Myocyte (in vitro differentiated cells): ENCODE results near the gene DUOXA2. TPM values are rescaled to one million over a fixed set of nuclear protein-coding genes. Genes with fewer than 3 reads are reported as not detected.
A peak's percentile ranks its signal among the peaks of the same experiment; 100 is the strongest.

Experiments used
- DNase-seq: peaks from one replicate; pipeline ENCODE4 v3.0.0-alpha.2; 2012; ENCODE audit warnings: low read depth
- total RNA-seq: library from RNA; depleted of rRNA; stranded (reverse); fragments of >200 nt; gene quantifications from 2 replicates; pipeline ENCODE4 v1.2.3, GENCODE V29; 2014

Gene DUOXA2
- total RNA-seq, 1 donor from 2014 or later = not detected

- peak; percentile 13 for DNase-seq
Measured at GRCh38 chr15:45116482-45117307, 2.6 kb downstream of the DUOXA2 start.

GRCh38 chr15:45117308-45118130, 3.4 kb downstream of the DUOXA2 start:
- no peak for DNase-seq

- DNase-seq = peak; percentile 93
Measured at GRCh38 chr15:45118131-45118588, 4.0 kb downstream of the DUOXA2 start.

GRCh38 chr15:45118996-45119395, 4.9 kb downstream of the DUOXA2 start:
- no peak for DNase-seq

- DNase-seq = no peak
Measured at GRCh38 chr15:45120081-45120972, 6.2 kb downstream of the DUOXA2 start.

DNA sequence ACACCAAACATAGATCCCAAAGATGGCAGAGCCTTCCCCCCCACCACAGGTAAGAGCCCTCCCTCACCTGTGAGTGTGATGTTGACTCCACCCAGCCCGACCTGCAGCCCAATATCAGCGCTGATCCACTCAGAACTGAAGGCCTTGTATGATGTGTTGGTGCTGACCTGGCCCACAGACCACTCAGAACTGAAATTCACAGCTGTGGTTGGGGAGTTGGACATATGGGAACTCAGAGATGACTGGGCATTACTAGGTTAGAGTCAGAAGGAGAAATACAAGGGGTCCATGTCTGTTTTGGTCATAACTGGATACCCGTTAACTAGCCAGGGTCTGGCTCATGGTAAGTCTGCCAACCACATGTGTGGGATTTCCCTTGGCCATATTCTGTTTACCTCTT, 6.9 kb downstream of the DUOXA2 start:
- DNase-seq = no peak

DNA sequence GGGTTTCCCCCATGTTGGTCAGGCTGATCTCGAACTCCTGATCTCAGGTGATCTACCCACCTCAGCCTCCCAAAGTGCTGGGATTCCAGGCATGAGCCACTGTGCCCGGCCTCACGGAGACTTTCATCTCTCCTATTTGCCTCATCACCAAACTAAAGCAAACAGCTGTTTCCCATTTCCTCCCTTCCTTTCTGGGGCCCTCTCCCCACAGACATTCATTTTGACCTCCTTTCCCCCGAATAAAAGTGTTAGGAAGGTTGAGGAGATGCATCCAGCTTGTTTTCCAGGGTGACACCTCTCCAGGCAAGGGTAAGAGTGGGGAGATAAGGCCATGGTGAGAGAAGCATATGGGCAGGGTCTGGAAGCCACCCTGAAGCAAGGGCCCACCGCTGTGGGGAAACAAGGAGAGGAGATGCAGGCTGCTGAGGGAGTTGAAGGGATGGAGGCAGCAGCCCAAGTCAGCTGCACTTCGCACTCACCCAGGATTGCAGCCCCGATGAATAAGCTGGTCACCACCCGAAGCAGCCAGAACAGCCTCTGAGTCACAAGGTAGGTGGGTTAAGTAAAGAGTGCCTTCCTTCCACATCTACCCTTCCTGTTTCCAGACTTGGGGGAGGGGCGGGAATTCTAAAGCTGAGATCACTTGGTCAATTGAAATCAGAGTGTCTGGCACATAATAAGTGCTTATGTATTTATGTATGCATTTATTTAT, 7.7 kb downstream of the DUOXA2 start:
- DNase-seq = peak; percentile 32

DNA sequence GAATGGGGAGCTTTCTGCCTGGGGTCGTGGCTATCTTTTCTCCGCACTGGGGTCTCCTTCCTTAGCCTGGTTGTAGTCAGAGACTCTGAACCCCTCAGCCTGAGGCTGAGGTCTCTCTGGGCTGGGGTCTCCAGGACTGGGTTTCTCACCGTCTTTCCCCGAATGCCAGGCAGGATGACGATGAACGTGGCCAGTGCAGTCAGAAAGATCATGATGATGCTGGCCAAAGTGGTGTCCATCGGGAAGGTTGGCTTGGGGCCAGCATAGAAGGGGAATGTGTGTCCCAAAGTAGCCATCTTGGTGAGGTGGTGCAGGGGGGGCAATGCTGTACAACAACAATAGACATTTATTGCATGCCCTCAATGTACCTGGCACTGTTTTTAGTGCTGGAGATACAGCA, 8.6 kb downstream of the DUOXA2 start:
- DNase-seq = no peak

DNA sequence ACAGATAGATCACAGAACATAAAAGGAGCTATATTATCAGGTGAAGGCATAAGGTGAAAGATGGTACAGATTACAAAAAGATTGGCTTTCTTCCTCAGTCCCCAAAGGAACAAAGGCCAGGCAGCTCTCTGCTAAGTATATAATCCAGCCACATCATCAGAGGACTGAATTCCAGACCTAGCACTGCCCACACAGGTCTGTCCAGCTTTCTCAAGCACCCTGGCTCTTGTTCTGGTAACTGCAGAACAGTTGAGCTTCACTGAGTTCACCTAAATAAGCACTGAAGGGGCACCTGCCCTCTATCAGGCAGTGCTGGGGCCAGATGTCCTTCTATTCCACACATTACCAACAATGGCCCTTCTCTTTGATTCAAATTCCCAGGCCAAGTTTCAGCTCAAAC, 9.3 kb downstream of the DUOXA2 start:
- DNase-seq = no peak

DNA sequence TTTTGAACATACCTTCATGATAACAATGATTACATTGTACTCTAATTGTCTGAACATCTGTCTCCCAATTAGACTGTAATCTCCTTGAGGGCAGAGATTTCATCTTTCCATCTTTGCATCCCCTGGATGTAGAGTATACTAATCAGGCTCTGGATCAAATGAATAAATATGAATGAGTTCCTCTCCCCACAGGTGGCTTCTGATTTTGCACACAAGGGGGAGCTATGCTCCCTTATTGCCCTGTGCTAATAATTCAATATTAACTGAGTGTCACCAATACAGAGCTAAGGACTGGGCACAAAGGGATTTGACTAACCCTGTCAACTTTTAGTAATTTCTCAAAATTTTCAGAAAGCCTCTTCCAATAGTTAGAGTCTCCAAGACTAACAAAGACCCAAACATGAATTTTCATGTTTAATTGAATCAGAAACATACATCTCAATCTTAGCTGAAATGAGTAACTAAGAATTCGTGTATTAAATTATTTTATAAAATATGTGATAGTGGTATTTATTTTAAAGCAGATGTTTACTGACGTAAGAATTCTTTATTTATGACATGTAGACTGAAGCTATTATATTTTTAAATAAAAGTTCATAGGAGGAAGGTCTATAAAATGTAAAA, 12.5 kb downstream of the DUOXA2 start:
- peak; percentile 45 for DNase-seq

DNA sequence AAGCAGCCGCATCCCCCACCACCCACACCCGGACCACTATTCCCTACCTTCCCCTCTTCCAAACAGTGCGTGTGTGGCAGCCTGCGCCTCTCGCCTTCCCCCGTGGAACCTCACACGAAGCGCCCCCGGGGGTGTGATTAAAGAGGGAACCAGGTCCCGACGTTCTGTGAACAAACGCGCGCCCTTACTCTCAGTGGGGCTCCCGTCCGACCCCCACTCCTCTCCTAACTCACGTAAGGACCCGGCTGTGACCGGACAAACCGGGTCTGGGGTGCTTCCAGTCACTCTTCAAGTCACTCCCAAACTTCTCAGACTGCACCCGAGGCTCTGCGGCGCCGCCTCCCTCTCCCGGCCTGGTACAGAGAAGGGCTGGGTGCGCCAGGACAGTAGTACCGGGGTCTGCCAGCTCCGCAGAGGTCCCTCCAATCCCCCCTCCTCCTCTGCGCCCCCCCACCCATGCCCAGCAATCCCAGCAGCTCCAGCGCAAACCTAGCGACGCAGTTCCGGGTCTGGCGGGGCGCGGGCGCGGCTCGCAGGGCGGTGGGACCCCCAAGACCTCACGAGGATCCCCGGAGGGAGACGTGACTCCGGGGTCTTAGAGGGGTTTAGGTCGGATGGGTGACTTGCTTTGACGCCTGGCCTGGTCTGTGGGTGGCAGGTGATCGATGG, 15.0 kb downstream of the DUOXA2 start:
- no peak for DNase-seq

GRCh38 chr15:45129651-45130129, 15.6 kb downstream of the DUOXA2 start, which contains the start of the genes DUOX1 and DUOXA1:
Gene DUOX1, plus strand, starts transcription at chr15:45129994. Its CDS starts 1,973 bp downstream, at chr15:45131967.
Gene DUOXA1, minus strand, starts transcription at chr15:45129879. Its CDS starts 6,865 bp downstream, at chr15:45123014.
- no peak for DNase-seq

DNA sequence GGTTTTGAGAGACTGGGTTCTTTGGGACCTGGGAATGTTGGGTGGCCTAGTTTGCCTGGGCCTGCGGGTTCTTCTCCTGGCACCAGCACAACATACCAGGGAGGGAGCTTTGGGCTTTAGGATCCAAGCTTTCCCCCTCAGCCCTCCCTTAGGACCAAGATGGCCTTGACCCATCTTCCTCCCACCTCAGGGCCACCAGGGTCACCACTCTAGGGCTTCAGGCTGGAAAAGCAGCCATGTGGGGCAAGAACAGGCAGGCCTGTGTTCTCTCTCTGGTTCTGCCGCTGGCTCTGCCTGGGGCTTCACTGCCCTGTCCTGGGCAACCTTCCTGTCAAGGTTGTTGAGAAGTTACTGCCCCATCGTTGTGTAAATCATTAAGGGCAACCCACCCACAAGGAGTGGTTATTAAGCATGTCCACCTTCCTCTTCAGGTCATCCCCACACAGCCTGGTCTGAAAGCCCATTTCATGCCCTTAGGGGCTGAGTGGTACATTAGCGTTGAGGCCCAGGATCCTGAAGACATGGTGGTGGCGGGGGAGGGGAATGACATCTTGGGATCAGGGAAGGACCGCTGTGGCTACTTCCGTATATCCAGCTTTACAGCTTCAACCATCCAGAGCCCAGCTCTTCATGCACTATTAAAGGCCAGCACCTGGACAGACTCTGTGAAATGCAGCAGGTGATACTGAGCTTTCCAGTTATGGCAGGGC, 16.3 kb downstream of the DUOXA2 start:
- DNase-seq = no peak

- no peak for DNase-seq
Measured at GRCh38 chr15:45131510-45131909, 17.4 kb downstream of the DUOXA2 start.

DNA sequence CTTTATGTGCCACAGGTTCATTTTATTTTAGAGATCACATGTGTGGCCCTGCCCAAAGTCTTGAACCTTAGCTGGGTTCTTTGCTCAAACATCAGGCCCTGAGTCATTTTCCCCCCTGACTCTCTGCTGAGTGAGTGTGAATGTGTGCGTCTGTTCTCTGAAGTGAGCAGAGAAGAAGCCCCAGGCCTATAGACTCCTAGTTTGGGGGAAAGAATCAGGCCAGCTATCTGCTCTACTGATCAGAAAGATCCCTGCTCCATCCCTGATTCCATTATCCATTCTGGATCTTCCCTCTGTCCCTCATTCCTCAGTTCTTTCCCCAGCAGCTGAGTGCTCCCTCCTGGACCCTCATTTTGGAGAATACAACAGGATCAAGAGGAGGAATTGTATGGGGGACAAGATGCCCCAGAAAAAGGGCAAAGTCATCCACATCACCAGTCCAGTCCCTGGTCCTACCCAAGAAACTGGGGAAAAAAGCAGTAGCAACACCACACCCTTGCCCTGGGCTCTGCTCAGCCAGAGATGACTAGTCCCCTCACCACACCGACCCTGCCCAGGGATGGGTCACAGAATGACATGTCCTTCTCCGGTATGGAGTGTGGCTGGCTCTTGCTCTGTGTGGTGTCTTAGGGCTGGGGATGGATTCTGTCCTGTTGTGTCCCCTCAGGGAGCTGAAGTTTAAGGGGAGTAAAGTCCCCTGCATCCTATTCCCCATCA, 18.9 kb downstream of the DUOXA2 start:
- DNase-seq = no peak

DNA sequence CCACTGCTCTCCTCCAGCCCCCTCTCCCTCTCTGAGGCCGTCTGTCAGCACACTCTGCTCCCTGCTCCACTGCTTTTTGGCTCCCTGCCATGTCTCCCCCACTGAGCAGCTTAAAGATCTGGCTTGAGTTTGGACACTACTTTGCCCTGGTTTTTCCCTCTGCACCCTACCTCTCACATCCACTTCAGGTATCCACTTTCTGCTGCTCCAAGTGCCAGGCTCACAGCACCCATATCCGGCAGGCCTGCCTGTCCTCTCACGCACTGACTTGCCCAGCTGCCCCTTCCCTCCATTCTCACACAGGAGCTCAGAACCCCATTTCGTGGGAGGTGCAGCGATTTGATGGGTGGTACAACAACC, 19.4 kb downstream of the DUOXA2 start:
- DNase-seq = no peak

DNA sequence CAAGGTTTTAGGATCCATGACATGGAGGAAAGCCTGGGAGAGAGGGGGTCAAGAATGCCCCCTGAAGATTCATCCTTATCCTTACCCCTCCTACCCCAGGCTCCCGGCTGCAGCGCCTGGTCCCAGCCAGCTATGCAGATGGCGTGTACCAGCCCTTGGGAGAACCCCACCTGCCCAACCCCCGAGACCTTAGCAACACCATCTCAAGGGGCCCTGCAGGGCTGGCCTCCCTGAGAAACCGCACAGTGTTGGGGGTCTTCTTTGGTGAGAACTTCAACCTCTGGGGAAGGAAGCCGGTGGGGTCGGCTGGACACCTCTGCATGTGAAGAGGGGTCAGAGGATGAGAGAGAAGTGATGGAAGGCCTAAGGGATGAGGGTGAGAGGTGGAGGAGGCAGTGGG, 19.9 kb downstream of the DUOXA2 start:
- DNase-seq = no peak
